T-helper 17 cell (primary cell): ENCODE results near the gene TRIAP1. TPM values are rescaled to one million over a fixed set of nuclear protein-coding genes. Genes with fewer than 3 reads are reported as not detected.

Experiments
- ATAC-seq: fragments of 150-1000 bp; cut with Tn5 transposase; 2 replicates; pipeline ENCODE4 v1.10.0; 2021; ENCODE audit warnings: mild to moderate bottlenecking, moderate library complexity
- DNase-seq, 3 donors: peaks; one replicate each; pipeline versions ENCODE4 v3.0.0 to v3.0.0-alpha.2; 2020 to 2021
- H3K9me3 ChIP-seq: one replicate; pipeline ENCODE4 v1.7.0; 2013; ENCODE audit warnings: low read length, mild to moderate bottlenecking; ENCODE audit not compliant: control insufficient read depth, poor library complexity, severe bottlenecking
- H3K27ac Mint-ChIP-seq: one replicate; pipeline ENCODE4 v1.8.0; 2022; ENCODE audit warnings: mild to moderate bottlenecking, moderate library complexity, mixed read lengths
- H3K27me3 Mint-ChIP-seq: one replicate; pipeline ENCODE4 v1.8.0; 2022; ENCODE audit warnings: mixed read lengths
- H3K36me3 Mint-ChIP-seq: one replicate; pipeline ENCODE4 v1.8.0; 2022; ENCODE audit warnings: low read depth, mixed read lengths
- H3K4me1 Mint-ChIP-seq: one replicate; pipeline ENCODE4 v1.8.0; 2022; ENCODE audit warnings: mild to moderate bottlenecking, mixed read lengths
- H3K4me3 Mint-ChIP-seq: one replicate; pipeline ENCODE4 v1.8.0; 2022; ENCODE audit warnings: mild to moderate bottlenecking, moderate library complexity, mixed read lengths
- total RNA-seq, 4 donors: library from RNA in 2 of 4; stranded (reverse) in 2 of 4; gene quantifications; one replicate each; pipeline ENCODE4 v1.2.3 and lab custom pipeline; 2022 to 2026

The TRIAP1 gene
- total RNA-seq, 2 donors from 2014 or later, result 18.6 to 21.9 TPM

DNA sequence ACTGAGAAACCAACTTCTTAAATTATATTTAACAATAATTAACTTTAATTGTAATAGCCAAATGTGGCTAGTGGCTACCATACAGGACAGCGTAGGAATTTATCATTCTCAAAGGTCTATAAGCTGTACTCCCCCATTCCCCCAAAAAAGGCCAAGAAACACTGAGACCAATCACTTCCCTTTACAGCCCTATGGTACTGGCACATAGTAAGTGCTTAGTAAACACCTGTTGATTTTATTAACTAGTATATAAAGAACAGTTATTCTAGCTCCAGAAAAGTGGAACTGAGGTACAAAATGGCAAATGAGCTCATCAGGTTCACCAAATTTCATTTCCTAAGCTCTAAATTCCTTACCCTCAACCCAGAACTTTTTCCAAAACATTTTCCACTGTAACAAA lies 29.5 kb upstream of the TRIAP1 start:
- Mint-ChIP-seq H3K4me3 (no peak overlapping the region), H3K27ac (no peak overlapping the region), H3K27me3 (no peaks in the 10 kb centered on the region), H3K36me3 (peaks cover 2% of the 10 kb centered on the region), H3K4me1 (peaks cover 9% of the 10 kb centered on the region)
- no peaks in the 10 kb centered on the region for H3K9me3 ChIP-seq
- ATAC-seq (no peak), DNase-seq (no peak)

DNA sequence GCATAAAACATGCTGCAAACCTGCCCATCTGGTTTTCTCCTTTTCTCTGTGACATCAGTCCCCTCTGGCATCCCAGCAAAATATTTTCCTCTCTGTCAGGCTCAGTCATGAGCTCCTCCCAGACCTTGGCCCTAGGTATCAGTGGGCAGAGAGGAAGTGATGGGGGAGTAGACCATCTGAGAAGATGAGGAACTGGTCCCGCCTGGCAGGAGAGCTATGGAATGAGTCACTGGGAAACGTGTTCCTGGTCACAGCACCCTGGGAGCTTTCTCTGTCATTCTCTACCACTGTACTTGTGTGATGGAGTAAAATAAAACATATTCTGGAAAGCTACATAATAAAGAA lies 28.4 kb upstream of the TRIAP1 start:
- H3K27me3 Mint-ChIP-seq, result no peaks in the 10 kb centered on the region
- no peak overlapping the region for H3K4me3 Mint-ChIP-seq
- DNase-seq (no peak), ATAC-seq (no peak)
- H3K9me3 ChIP-seq, result no peaks in the 10 kb centered on the region
- peaks cover 2% of the 10 kb centered on the region for H3K36me3 Mint-ChIP-seq
- H3K4me1 Mint-ChIP-seq, result peaks cover 10% of the 10 kb centered on the region
- H3K27ac Mint-ChIP-seq, result peak overlapping the region; percentile 21

- H3K4me1 Mint-ChIP-seq, result peaks cover 10% of the 10 kb centered on the region
- H3K9me3 ChIP-seq, result no peaks in the 10 kb centered on the region
- H3K27me3 Mint-ChIP-seq, result no peaks in the 10 kb centered on the region
- no peak overlapping the region for H3K4me3 Mint-ChIP-seq
- H3K36me3 Mint-ChIP-seq, result peaks cover 2% of the 10 kb centered on the region
- DNase-seq, result no peak
- no peak for ATAC-seq
- H3K27ac Mint-ChIP-seq, result peak overlapping the region; percentile 21
These were observed 27.8 kb upstream of the TRIAP1 start for GRCh38 chr12:120473807-120474615.

DNA sequence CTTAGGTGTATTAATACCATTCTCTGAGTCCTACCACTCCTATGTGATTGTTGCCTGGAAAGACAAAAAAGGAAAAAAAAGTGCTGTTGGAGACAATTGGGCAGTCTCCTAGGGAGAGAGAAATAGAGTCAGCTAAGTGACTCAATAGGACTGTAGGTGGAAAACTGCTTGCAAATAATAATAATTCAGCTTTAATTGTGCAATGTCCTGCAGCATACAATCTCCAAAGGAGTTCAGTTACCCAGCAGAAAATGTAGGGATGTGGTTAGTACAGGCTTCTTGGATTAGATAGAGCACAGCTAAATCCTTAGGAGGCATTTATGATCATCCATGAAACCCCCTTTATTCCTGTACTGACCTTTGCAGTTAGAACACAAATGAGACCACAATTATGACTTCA lies 26.3 kb upstream of the TRIAP1 start:
- Mint-ChIP-seq H3K27ac (no peak overlapping the region), H3K4me1 (peaks cover 18% of the 10 kb centered on the region), H3K27me3 (no peaks in the 10 kb centered on the region), H3K4me3 (no peak overlapping the region), H3K36me3 (peaks cover 2% of the 10 kb centered on the region)
- ATAC-seq, result no peak
- no peak for DNase-seq
- no peaks in the 10 kb centered on the region for H3K9me3 ChIP-seq

DNA sequence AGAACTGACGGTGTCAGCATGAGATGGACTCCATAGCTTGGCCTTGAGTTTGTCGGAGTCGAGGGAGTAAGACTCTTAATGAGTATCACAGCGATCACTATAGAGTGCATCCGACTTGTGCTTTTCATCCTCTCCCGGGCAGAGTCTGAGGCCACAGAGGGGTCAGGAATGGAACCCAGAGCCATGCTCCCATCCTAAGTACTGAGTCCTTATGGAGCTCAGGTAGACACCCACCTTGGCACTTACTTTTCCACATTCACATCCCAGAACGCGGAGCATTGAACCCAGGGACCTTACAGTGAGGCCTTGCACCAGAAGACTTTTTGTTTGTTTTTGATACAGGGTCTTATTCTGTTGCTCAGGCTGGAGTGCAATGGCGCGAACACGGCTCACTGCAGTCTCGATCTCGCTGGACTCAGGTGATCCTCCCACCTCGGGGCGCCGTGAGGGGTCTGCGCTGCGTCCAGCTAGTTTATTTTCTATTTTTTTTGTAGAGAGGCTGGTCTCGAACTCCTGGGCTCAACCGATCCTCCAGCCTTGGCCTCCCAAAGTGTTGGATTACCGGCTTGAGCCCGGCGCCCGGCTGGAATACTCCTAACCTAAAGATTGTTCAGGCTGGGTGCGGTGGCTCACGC lies 24.1 kb upstream of the TRIAP1 start:
- DNase-seq, result no peak
- peak overlapping the region; percentile 78 for H3K27ac Mint-ChIP-seq
- H3K9me3 ChIP-seq, result no peaks in the 10 kb centered on the region
- H3K4me3 Mint-ChIP-seq, result peak overlapping the region; percentile 91
- peak; percentile 12 for ATAC-seq
- no peaks in the 10 kb centered on the region for H3K27me3 Mint-ChIP-seq
- peaks cover 26% of the 10 kb centered on the region for H3K4me1 Mint-ChIP-seq
- H3K36me3 Mint-ChIP-seq, result peaks cover 2% of the 10 kb centered on the region

- H3K9me3 ChIP-seq, result no peaks in the 10 kb centered on the region
- peak within 1 kb of the TSS; percentile 79 for H3K27ac Mint-ChIP-seq
- ATAC-seq (peak; percentile 88), DNase-seq (peak; percentile 96 to 99 (median 98))
- H3K4me1 Mint-ChIP-seq, result peaks cover 24% of the 10 kb centered on the region
- H3K36me3 Mint-ChIP-seq, result peaks cover 2% of the 10 kb centered on the region
- H3K4me3 Mint-ChIP-seq, result peak within 1 kb of the TSS; percentile 91
- no peaks in the 10 kb centered on the region for H3K27me3 Mint-ChIP-seq
These were observed 23.4 kb upstream of the TRIAP1 start, which contains the start of gene SRSF9 for GRCh38 chr12:120469450-120470149. Gene SRSF9, minus strand, starts transcription at chr12:120469748. Its CDS starts 139 bp downstream, at chr12:120469609.

- peak; percentile 8 to 36 (median 14) for DNase-seq
These were observed 22.8 kb upstream of the TRIAP1 start for GRCh38 chr12:120468821-120469449.

GRCh38 chr12:120468325-120468820 lies 22.2 kb upstream of the TRIAP1 start:
- H3K4me3 Mint-ChIP-seq, result peak overlapping the region; percentile 91
- peak overlapping the region; percentile 79 for H3K27ac Mint-ChIP-seq
- H3K4me1 Mint-ChIP-seq, result peaks cover 25% of the 10 kb centered on the region
- no peak for DNase-seq
- no peaks in the 10 kb centered on the region for H3K9me3 ChIP-seq
- H3K27me3 Mint-ChIP-seq, result no peaks in the 10 kb centered on the region
- no peak for ATAC-seq
- H3K36me3 Mint-ChIP-seq, result peaks cover 3% of the 10 kb centered on the region

More at GRCh38 chr12:120468821-120469449, 22.8 kb upstream of the TRIAP1 start:
- H3K27me3 Mint-ChIP-seq, result no peaks in the 10 kb centered on the region
- H3K9me3 ChIP-seq, result no peaks in the 10 kb centered on the region
- peaks cover 3% of the 10 kb centered on the region for H3K36me3 Mint-ChIP-seq
- peak overlapping the region; percentile 79 for H3K27ac Mint-ChIP-seq
- peak overlapping the region; percentile 91 for H3K4me3 Mint-ChIP-seq
- peak; percentile 55 for ATAC-seq
- peaks cover 25% of the 10 kb centered on the region for H3K4me1 Mint-ChIP-seq

DNA sequence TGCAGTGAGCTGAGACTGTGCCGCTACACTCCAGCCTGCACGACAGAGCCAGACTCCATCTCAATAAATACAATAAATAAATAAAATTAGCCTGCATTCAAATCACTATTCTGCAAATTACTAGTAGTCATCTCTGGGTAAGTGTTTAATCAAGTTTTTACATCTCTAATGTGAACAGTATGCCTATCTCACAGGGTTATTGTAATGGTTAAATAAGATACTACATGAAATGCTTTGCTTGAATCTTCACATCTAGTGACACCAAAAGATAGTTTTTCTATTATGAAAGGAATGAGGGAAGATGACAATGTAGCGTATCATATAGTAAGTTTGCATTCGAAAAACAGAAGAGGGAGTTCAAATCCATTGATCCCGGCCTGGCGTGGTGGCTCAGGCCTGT lies 21.3 kb upstream of the TRIAP1 start:
- H3K9me3 ChIP-seq, result no peaks in the 10 kb centered on the region
- H3K36me3 Mint-ChIP-seq, result peaks cover 3% of the 10 kb centered on the region
- peaks cover 22% of the 10 kb centered on the region for H3K4me1 Mint-ChIP-seq
- peak overlapping the region; percentile 53 for H3K4me3 Mint-ChIP-seq
- H3K27ac Mint-ChIP-seq, result peak overlapping the region; percentile 79
- no peaks in the 10 kb centered on the region for H3K27me3 Mint-ChIP-seq
- ATAC-seq (no peak), DNase-seq (no peak)

DNA sequence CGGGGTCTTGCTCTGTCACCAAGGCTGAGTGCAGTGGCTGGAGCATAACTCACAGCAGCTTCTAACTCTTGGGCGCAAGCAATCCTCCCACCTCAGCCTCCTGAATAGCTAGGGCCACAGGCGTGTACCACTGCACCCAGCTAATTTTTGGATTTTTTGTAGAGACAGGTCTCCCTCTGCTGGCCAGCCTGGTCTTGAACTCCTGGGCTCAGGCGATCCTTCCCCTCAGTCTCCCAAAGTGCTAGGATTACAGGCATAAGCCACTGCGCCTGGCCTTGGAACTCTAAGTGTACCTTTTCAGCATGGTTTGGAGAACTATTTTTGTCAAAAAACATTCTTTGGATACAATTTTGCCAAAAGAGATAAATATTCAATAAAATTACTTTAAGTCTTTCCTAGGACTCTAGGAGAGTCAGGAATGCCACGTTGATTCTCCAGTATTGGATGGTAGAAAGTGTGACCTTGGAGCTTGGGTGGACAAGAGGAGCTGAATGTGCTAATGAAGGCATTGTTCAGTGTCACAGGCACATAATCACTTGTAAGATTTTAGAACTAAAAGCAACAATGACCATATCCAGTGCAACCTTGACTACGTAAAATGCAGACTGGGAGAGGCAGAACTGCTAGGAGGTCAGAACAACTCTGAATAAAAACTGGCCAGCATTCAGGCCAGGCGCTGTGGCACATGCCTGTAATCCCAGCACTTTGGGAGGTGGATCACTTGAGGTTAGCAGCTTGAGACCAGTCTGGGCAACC lies 20.6 kb upstream of the TRIAP1 start:
- Mint-ChIP-seq H3K4me3 (no peak overlapping the region), H3K36me3 (peaks cover 4% of the 10 kb centered on the region), H3K27me3 (no peaks in the 10 kb centered on the region), H3K27ac (no peak overlapping the region), H3K4me1 (peaks cover 22% of the 10 kb centered on the region)
- ATAC-seq (no peak), DNase-seq (peak in 2 of 3 donors; percentile 16 to 22)
- no peaks in the 10 kb centered on the region for H3K9me3 ChIP-seq

DNA sequence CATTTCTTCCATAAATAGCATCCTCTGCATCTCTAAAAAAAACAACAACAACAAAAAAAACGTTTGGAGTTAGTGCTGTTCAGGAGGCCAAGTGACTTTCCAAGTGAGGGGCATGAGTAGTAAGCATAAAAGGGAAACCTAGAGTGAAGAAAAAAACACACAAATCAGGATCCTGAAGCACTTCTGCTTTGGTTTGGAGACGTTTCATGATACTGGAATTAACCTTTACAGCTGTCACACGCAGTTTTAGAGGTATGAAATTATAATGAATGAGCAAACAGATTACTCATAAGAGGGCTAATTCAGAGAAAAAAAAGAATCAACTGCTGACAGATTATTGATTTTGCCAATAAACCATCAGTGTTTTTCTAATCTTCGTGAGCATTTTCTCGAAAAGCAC lies 19.6 kb upstream of the TRIAP1 start:
- DNase-seq, result no peak
- peaks cover 22% of the 10 kb centered on the region for H3K4me1 Mint-ChIP-seq

DNA sequence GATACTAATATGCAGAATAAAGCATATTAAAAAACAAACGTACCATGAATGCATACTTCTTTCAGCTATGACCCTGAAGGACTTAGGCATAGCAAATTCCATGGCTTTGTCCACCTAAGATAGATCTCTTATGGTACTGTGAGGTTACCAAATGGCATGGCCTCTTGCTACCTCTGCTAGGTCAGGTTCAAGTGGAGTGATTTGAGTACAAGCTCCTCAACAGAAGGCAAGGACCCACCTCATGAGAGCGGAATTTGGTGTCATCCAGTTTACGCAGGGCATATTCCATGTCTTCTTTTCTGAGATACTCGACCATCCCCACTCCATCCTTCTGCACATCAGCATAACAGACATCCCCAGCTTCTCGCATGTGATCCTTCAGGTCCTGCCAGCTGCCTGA lies 17.5 kb upstream of the TRIAP1 start:
- H3K27ac Mint-ChIP-seq, result no peak overlapping the region
- peaks cover 9% of the 10 kb centered on the region for H3K36me3 Mint-ChIP-seq
- DNase-seq (no peak), ATAC-seq (no peak)
- H3K4me3 Mint-ChIP-seq, result no peak overlapping the region
- no peaks in the 10 kb centered on the region for H3K27me3 Mint-ChIP-seq
- peaks cover 19% of the 10 kb centered on the region for H3K4me1 Mint-ChIP-seq
- H3K9me3 ChIP-seq, result no peaks in the 10 kb centered on the region

More for the DNA sequence above, 19.6 kb upstream of the TRIAP1 start:
- peaks cover 4% of the 10 kb centered on the region for H3K36me3 Mint-ChIP-seq
- H3K27me3 Mint-ChIP-seq, result no peaks in the 10 kb centered on the region
- H3K27ac Mint-ChIP-seq, result no peak overlapping the region
- H3K9me3 ChIP-seq, result no peaks in the 10 kb centered on the region
- no peak overlapping the region for H3K4me3 Mint-ChIP-seq
- no peak for ATAC-seq
